BLaER1 (cell line): ENCODE data around the gene GSTM2.
"Not testable (repeated sequence)": the region's sequence is repeated elsewhere in the genome, so short reads cannot be mapped to it uniquely, and the experiment has no call there.

Experiments
- H3K27ac ChIP-seq: shearing (Covaris generic); formaldehyde crosslinking; 2 replicates; pipeline ENCODE4 v1.8.1; 2022
- H3K27me3 ChIP-seq: shearing (Covaris generic); formaldehyde crosslinking; 2 replicates; pipeline ENCODE4 v1.8.1; 2022
- H3K36me3 ChIP-seq: shearing (Covaris generic); formaldehyde crosslinking; 2 replicates; pipeline ENCODE4 v1.8.1; 2022
- H3K4me1 ChIP-seq: shearing (Covaris generic); formaldehyde crosslinking; 2 replicates; pipeline ENCODE4 v1.8.1; 2022
- H3K4me2 ChIP-seq: shearing (Covaris generic); formaldehyde crosslinking; 2 replicates; pipeline ENCODE4 v1.8.1; 2022
- H3K4me3 ChIP-seq: shearing (Covaris generic); formaldehyde crosslinking; 2 replicates; pipeline ENCODE4 v1.8.1; 2022
- H3K9ac ChIP-seq: shearing (Covaris generic); formaldehyde crosslinking; 2 replicates; pipeline ENCODE4 v1.8.1; 2022
- H3K9me3 ChIP-seq: shearing (Covaris generic); formaldehyde crosslinking; 2 replicates; pipeline ENCODE4 v1.8.1; 2022
- H4K20me1 ChIP-seq: shearing (Covaris generic); formaldehyde crosslinking; 2 replicates; pipeline ENCODE4 v1.8.1; 2022
- Cebpa-rat ChIP-seq: shearing (Covaris generic); IDR thresholded peaks from 2 replicates; pipeline ENCODE4 v1.8.1; 2022

Gene GSTM2

DNA sequence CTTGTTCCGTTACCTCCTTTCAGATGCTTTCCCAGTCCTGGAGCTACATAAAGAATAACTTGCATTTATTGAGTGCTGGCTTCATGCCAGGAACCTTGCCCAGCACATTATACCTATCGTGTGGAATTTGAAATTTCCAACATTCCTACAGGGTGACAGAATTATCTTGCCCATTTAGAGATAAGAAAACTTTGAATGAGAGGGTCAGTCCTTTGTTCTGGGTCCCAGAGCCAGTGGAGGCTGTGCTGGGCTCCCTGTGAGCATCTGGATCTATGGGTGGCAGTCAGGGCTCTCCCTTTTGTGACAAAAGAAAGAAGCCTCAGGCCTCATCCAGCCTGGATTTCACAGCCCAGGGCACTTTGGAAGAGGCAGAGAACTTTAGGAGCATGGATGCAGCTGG is 8.7 kb upstream of the GSTM2 start:
- H3K27ac ChIP-seq: no peak overlapping the region
- no peaks in the 10 kb centered on the region for H4K20me1 ChIP-seq
- peaks cover 5% of the 10 kb centered on the region; the same call in 1 of the 2 replicates for H3K36me3 ChIP-seq
- peaks cover 50% of the 10 kb centered on the region for H3K4me1 ChIP-seq
- no peaks in the 10 kb centered on the region for H3K27me3 ChIP-seq
- H3K9ac ChIP-seq: no peak overlapping the region
- no peak overlapping the region for H3K4me3 ChIP-seq
- no peaks in the 10 kb centered on the region for H3K9me3 ChIP-seq
- peak overlapping the region; percentile 49 for H3K4me2 ChIP-seq
- TF ChIP-seq Cebpa-rat: no peak

DNA sequence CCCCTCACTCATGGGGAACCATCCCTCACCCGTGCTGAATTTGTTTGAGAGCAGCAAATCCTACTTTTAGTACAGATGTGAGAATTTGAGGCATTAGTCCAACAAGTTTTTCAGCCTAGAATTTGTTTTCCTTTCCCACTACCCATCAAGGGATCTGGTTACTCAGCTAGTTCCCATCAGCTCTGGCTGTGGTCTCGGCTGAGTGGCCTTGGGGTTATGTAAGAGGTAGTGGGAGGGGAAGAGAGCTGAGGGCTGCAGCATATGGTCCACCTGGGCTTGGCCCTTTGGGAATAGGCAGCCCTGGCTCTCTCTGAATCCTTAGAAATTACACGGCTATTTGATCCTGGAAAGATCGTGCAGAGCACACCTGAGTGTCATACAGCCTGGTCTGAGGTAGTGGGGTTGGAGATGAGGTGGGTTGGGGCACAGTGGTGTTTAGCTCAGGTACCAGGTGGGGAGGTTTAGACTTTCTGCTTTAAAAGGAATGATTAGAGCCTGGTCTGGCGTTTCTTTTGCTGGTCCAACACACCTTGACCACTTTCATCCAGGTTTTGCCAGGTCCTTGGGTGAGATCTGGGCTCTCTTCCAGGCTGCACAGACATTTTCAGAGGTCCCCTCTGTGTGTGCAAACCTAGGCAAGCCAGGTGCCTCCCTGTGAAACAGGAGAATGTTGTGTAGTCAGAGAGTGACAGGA is 7.7 kb upstream of the GSTM2 start:
- Histone ChIP-seq H3K9ac (no peak overlapping the region), H4K20me1 (no peaks in the 10 kb centered on the region), H3K27me3 (no peaks in the 10 kb centered on the region), H3K4me2 (peak overlapping the region; percentile 49), H3K9me3 (no peaks in the 10 kb centered on the region), H3K4me1 (peaks cover 40% of the 10 kb centered on the region), H3K36me3 (peaks cover 5% of the 10 kb centered on the region; the same call in 1 of the 2 replicates), H3K27ac (no peak overlapping the region), H3K4me3 (no peak overlapping the region)
- TF ChIP-seq Cebpa-rat: no peak

DNA sequence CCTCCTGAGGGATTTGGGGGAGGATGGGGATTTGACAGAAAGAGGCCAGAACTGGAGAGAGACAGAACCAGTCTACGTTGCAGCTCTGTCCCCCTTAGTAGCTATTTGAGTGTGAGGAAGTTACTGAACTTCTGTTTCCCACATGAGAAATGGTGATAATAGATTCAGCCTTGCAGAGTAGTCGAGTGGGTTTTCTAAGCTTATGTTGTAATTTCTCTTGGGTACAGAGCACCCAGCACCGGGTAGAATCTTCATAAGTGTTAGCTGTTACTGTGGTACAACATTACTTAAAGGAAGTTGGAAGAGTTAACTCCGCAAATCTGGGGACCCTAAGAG is 7.2 kb upstream of the GSTM2 start:
- not testable (repeated sequence) for H4K20me1 ChIP-seq, H3K9me3 ChIP-seq, H3K9ac ChIP-seq, H3K27me3 ChIP-seq, H3K4me3 ChIP-seq, H3K36me3 ChIP-seq, H3K27ac ChIP-seq
- Histone ChIP-seq H3K4me1 (peaks cover 35% of the 10 kb centered on the region), H3K4me2 (peak overlapping the region; percentile 49)

DNA sequence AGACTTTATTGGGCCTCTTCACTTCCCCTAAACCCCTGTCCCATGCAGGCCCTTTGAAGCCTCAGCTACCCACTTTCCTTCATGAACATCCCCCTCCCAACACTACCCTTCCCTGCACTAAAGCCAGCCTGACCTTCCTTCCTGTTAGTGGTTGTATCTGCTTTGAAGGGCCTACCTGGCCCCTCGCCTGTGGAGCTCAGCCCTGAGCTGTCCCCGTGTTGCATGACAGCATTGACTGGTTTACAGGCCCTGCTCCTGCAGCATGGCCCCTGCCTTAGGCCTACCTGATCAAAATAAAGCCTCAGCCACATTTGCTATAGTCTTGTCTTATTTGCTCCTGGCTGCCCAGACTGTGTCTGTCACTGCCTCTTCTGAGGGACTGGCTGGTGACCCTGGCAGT is 6.5 kb upstream of the GSTM2 start:
- Histone ChIP-seq H3K4me1 (peaks cover 33% of the 10 kb centered on the region), H3K4me2 (no peak overlapping the region)

DNA sequence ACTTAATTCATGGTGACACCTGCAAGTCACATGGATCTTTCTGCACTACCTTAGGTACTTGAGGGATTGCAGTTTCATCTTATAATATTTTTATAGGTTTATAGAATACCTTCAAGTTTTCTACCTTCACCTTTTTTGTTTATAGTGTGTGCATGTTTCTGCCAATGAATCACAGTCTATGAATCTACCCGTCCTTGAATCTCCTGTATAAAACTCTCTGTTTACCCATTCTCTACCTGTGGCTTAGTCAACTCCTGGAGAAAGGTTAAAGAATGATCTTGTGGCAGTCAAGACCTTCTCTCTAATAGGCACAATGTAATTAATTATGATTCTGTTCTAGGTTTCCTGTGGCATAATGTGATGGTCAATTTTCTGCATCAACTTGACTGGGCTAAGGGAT is 3.2 kb upstream of the GSTM2 start:
- H4K20me1 ChIP-seq: no peaks in the 10 kb centered on the region
- H3K36me3 ChIP-seq: no peaks in the 10 kb centered on the region
- TF ChIP-seq Cebpa-rat: no peak
- H3K27me3 ChIP-seq: no peaks in the 10 kb centered on the region
- no peak overlapping the region for H3K4me3 ChIP-seq
- H3K4me1 ChIP-seq: peaks cover 24% of the 10 kb centered on the region
- H3K4me2 ChIP-seq: no peak overlapping the region
- no peak overlapping the region for H3K9ac ChIP-seq
- H3K9me3 ChIP-seq: no peaks in the 10 kb centered on the region
- H3K27ac ChIP-seq: no peak overlapping the region

More for the DNA sequence above, 6.5 kb upstream of the GSTM2 start:
- TF ChIP-seq Cebpa-rat: no peak
- H3K9me3 ChIP-seq: no peaks in the 10 kb centered on the region
- no peak overlapping the region for H3K4me3 ChIP-seq
- no peak overlapping the region for H3K9ac ChIP-seq
- peaks cover 5% of the 10 kb centered on the region; the same call in 1 of the 2 replicates for H3K36me3 ChIP-seq
- H4K20me1 ChIP-seq: no peaks in the 10 kb centered on the region
- no peaks in the 10 kb centered on the region for H3K27me3 ChIP-seq
- no peak overlapping the region for H3K27ac ChIP-seq

DNA sequence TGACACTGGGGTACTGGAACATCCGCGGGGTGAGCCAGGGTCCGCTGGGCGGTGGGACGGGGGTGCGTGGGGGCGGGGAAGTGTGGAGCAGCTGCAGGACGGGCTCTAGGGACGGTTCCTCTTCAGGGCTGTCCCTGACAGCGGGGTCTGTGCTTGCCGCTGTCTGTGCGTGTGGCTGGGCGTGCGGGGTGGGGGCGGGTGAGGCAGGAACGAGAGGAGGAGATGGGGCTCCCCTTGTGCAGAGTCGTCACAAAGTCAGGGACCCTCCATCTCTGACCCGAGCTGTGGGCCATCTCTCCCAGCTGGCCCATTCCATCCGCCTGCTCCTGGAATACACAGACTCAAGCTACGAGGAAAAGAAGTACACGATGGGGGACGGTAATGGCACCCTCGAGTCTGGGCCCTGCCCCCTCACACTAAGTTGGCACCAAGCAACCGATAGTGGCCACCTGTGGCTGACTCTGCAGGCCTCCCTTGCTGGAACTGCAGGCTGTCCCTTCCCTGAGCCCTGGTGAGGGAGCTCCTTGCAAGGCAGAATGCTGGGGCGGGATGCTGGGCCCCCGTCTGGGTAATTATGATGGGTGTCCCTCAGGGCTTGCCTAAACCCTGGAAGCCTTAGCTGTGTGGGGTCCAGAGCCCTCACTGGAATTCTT is 392 bp downstream of the GSTM2 start:
- no peaks in the 10 kb centered on the region for H4K20me1 ChIP-seq
- peak overlapping the region; percentile 64 for H3K4me3 ChIP-seq
- H3K27me3 ChIP-seq: no peaks in the 10 kb centered on the region
- no peak for TF ChIP-seq Cebpa-rat
- no peak overlapping the region for H3K27ac ChIP-seq
- peaks cover 13% of the 10 kb centered on the region for H3K4me1 ChIP-seq
- H3K36me3 ChIP-seq: no peaks in the 10 kb centered on the region
- H3K9ac ChIP-seq: peak overlapping the region; percentile 58; the same call in 1 of the 2 replicates
- no peaks in the 10 kb centered on the region; the same call in 1 of the 2 replicates for H3K9me3 ChIP-seq
- peak overlapping the region; percentile 94 for H3K4me2 ChIP-seq

DNA sequence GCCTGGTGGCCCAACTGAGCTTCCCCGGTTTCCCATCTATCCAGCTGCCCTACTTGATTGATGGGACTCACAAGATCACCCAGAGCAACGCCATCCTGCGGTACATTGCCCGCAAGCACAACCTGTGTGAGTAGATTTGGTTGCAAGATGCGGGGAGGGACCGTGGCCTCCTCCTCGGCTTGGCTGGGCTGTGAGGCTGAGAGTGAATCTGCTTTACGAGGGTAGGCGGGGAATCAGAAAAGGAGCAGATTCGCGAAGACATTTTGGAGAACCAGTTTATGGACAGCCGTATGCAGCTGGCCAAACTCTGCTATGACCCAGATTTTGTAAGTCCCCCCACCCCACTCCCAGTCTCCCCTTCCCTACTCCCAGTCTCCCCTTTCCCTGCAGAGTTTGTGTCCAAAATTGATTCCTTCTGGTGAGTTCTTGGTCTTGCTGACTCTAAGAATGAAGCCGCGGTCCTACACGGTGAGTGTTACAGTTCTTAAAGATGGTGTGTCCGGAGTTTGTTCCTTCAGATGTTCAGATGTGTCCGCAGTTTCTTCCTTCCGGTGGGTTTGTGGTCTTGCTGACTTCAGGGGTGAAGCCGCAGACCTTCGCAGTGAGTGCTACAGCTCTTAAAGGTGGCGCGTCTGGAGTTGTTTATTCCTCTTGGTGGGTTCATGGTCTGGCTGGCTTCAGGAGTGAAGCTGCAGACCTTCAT is 1.5 kb downstream of the GSTM2 start:
- no peak for TF ChIP-seq Cebpa-rat
- Histone ChIP-seq H3K4me3 (no peak overlapping the region), H3K27ac (no peak overlapping the region), H3K36me3 (no peaks in the 10 kb centered on the region), H4K20me1 (no peaks in the 10 kb centered on the region), H3K9ac (no peak overlapping the region), H3K27me3 (no peaks in the 10 kb centered on the region), H3K9me3 (no peaks in the 10 kb centered on the region; the same call in 1 of the 2 replicates), H3K4me1 (peaks cover 13% of the 10 kb centered on the region), H3K4me2 (no peak overlapping the region)

DNA sequence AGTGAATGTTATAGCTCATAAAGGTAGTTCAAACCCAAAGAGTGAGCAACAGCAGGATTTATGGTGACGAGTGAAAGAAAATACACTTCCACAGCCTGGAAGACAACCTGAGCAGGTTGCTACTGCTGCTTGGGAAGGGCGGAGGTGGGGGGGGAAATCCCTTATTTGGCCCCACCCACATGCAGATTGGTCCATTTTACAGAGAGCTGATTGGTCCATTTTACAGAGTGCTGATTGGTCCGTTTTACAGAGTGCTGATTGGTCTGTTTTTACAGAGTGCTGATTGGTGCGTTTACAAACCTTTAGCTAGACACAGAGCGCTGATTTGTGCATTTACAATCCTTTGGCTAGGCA is 2.1 kb downstream of the GSTM2 start:
- H3K27me3 ChIP-seq, H4K20me1 ChIP-seq, H3K4me3 ChIP-seq, H3K4me2 ChIP-seq, H3K9me3 ChIP-seq, H3K36me3 ChIP-seq, H3K9ac ChIP-seq, H3K27ac ChIP-seq: not testable (repeated sequence)
- H3K4me1 ChIP-seq: peaks cover 13% of the 10 kb centered on the region

DNA sequence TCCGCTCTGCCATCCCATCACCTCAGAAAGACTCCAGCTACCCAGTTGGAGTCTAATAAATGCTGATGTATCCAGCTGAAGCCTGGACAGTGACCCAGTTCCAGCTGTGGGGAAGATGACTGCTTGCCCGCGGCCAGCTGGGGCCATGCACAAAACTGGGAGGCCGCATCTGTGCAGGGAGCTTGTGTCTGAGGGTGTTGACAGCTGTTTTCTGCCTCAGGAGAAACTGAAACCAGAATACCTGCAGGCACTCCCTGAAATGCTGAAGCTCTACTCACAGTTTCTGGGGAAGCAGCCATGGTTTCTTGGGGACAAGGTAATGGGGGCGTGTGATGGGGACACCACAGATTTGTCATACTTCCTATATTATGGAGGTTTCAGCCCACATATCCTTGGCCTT is 3.2 kb downstream of the GSTM2 start:
- no peaks in the 10 kb centered on the region; the same call in 1 of the 2 replicates for H3K9me3 ChIP-seq
- no peak overlapping the region for H3K27ac ChIP-seq
- H3K4me2 ChIP-seq: no peak overlapping the region
- H4K20me1 ChIP-seq: no peaks in the 10 kb centered on the region
- H3K4me1 ChIP-seq: peaks cover 13% of the 10 kb centered on the region
- H3K36me3 ChIP-seq: no peaks in the 10 kb centered on the region
- no peaks in the 10 kb centered on the region for H3K27me3 ChIP-seq
- no peak overlapping the region for H3K9ac ChIP-seq
- no peak for TF ChIP-seq Cebpa-rat
- H3K4me3 ChIP-seq: no peak overlapping the region

DNA sequence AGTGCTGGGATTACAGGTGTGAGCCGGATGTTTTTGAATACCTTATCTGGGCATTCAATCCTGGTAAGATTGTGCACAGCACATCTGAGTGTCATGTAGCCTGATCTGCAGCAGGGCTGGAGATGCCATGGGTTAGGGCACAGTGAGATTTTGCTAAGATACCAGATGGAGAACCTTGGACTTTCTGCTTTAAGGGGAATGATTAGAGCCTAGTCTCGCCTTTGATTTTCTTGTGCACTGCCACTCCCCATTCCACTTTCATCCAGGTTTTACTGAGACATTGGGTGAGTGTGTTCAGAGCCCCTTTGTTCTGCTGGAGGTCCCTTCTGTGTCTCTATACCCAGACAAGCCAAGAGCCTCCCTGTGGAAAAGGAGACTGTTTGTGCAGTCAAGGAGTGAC is 6.0 kb downstream of the GSTM2 start:
- H4K20me1 ChIP-seq, H3K27ac ChIP-seq, H3K4me2 ChIP-seq: not testable (repeated sequence)

DNA sequence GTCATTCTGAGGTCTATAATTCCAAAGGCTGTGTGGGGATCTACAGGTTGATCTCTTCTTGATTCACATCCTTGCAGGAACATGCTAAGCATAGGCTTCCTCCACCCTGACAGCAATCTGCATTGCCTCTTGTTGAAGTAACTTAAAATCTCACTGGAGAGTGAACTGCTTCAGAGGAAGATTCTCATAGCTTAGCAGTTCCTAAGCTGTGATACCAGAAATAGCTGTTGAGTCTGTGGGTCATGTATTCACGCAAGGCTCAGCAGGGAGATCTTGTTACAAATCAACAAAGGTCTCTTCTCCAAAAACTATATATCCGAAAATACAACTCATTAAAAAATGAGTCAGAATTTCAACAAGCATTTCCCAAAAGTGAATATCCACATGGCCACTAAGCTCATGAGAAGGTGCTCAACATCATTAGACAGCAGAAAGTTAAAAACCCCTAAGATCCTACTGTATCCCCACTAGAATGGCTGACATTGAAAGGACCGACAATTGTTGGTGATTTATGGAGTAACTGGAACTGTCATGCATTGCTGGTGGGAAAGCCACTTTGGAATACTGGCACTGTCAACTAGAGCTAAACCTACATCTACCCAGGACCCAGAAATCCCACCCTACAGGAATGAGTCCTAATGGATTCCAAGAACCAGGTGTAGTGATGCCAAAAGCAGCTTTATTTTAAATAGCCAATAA is 9.0 kb downstream of the GSTM2 start:
- not testable (repeated sequence) for H3K27ac ChIP-seq, H4K20me1 ChIP-seq, H3K9me3 ChIP-seq, H3K9ac ChIP-seq, H3K36me3 ChIP-seq, H3K4me1 ChIP-seq, H3K4me2 ChIP-seq, H3K27me3 ChIP-seq, H3K4me3 ChIP-seq

More for the DNA sequence above, 6.0 kb downstream of the GSTM2 start:
- not testable (repeated sequence) for H3K36me3 ChIP-seq, H3K9me3 ChIP-seq, H3K4me3 ChIP-seq, H3K27me3 ChIP-seq, H3K4me1 ChIP-seq, H3K9ac ChIP-seq
